GM21528 (cell line): ENCODE measurements around the gene SLC41A3.
"Not testable (repeated sequence)": the region's sequence is repeated elsewhere in the genome, so short reads cannot be mapped to it uniquely, and the experiment has no call there.

Experiments used
- ATAC-seq: cut with Tn5 transposase; IDR thresholded peaks from one replicate; pipeline ENCODE4 v1.9.1; 2021; ENCODE audit warnings: mild to moderate bottlenecking, moderate library complexity; ENCODE audit not compliant: unreplicated experiment, low FRiP score

Gene SLC41A3

GRCh38 chr3:126107203-126107939, 23.4 kb upstream of the SLC41A3 start:
- ATAC-seq: no peak

DNA sequence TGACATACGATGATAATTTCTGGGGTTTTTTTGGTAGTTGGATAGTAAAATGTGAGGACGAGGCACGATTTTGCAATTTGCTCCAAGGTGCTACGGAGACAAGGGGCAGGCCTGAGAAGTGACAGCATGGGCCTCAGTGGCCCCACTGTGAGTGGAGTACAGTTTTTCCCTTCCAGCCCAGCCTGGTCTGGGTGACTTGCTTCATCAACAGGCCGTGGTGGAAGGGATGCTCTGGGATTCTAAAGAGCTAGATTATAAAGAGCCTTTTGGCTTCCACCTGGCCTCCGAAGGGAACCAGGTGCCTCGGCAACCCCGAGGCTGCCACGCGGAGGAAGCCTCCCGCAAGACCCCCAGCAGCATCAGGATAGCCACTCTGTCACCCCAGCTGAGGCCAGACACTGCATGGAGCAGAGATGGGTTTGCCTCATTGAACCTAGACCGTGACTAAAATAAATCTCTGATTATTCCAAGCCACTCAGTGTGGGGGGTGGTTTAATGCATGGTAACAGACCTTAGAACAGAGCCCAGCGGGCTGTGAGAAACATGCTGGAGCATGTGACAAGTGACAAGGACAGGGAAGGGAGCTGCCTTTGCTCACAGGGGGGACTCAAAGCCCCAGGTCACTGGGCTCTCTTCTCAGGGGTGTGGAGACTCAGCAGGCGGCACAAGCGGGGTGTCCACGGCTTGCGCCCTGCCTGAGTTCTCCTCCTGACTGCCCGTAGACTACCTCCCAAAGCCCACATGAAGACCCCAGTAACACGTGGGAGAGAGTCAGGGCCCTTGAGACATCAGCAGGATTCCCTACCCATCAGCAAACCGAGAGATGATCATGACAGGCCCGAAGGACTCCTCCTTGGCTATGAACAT, 22.6 kb upstream of the SLC41A3 start:
- ATAC-seq: no peak

DNA sequence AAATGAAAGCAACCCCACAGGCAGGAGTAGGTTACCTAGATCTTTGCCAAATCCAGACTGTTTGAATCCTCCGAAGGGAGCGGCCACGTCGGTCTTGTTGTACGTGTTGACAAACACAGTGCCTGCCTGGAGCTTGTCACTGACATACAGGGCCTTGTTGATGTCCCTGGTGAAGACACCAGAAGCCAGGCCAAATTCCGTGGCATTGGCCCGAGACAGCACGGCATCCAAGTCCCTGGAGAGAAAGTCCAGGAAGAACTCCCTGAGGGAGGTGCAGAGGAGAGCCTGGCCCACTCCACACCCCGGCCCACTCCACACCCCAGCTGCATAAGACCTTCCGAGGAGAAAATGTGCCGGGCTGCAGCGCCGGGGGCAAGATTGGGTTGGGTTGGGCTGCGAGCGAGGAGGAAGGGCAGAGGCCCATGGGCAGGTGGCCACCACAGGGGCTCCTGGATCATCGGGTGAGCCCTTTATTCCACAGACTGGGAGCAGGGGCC, 21.8 kb upstream of the SLC41A3 start:
- no peak for ATAC-seq

GRCh38 chr3:126104742-126105605, 21.1 kb upstream of the SLC41A3 start:
- no peak for ATAC-seq

DNA sequence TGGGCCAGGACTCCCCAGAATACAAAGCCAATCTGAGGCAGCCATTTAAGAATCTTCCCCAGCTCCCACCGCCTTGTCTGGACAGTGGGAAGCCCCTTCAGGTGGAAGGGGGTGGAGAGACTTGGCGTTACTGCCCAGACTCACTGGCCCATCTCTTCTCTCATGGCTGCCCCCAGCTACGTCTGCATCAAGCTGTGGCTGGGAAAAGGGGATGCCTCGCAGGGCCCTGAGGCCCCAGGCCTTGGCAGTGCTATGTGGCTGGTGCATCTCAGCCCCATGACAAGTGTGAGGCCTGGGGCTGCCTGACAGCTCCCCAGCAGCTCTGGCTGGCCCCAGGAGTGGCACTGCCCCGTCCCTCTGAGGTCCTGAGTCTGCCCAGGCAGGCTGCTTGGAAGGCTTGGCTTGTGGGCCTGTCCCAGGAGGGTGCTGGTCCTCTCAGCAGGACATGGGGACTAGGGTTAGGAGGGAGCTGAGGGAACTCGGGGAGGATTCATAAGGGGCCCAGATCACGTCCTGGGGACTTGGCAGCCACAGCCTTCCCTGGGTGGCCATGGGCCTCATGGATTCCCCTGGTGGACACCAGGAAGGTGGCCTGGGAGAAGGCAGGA, 20.2 kb upstream of the SLC41A3 start:
- no peak for ATAC-seq

DNA sequence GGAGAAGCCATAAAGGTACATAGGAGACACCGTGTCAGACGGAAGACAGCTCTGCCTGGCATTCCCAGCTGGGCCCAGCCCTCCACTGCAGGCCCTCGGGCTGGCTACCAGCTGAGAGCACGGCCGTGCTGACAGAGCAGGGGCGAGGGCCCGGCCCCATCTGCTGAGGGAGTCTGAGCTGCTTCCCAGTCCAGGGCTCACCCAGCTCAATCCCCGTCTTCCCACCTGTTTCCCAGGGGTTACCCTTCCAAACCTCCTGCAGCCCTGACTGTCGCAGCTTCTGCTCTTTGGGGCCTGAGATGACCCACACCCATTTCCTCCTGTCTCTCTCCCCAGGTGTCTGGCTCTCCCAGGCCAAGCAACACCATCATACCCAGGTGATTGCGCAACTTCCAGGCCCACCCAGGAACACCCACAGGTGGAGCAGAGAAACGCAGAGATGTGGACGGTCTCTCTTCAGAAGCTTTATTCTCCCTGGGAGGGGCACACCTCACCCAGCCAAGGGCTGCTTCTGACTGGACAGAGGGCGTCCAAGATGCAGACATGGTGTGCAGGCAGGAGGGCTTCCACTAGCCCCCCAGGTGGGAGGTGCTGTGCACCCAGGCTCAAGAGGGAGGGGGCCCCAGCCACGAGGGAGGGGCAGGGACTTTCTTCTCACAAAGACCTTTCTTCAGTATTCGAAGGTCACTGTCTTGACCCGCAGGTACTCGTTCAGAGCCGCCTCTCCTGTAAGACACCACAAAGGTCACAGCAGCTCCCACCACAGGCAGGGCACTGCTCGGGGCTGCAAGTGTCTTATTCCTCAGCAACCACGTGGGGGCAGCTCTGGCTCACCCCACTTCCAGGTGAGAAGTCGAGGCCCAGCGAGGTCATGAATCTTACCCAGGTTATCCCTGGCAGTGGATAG, 19.4 kb upstream of the SLC41A3 start:
- ATAC-seq: no peak

DNA sequence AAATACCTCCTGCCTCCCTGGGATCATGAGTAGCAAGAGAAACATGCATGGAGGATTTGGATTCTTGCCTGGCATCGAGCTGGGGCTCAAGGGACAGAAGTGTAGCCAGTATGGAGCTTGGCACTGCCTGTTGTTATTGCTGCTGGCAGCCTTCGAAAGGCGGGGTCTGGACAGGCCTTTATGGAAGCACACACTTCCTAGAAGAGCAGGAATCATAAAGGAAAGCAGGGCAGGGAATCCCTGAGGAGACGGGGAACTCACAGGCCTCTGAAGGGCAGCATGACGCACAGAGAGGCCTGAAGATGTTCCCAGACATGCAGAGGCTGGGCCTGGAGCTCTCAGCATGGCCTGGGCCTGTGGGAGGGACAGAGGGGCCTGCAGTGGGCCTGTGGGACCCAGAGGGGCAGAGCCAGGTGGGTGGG, 18.6 kb upstream of the SLC41A3 start:
- ATAC-seq: no peak

DNA sequence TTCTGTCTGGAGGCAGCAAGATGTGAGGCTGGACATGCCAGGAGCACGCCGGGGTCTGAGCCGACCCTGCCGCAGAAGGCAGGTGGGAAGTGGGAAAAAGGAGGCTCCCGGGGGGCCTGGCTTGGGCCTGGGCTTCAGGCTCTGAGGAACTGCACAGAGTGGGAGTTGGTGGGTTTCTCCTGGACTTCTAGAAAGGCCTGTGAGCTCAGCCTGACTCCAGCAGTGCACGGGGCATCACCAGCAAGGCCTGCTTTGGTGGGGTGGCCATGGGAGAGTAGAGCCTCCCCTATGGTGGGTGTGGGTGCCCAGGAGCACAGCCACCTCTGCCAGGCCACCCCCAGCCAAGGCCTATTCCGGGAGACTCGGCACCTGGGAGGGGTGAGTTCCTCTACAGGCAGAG, 18.1 kb upstream of the SLC41A3 start:
- ATAC-seq: no peak

DNA sequence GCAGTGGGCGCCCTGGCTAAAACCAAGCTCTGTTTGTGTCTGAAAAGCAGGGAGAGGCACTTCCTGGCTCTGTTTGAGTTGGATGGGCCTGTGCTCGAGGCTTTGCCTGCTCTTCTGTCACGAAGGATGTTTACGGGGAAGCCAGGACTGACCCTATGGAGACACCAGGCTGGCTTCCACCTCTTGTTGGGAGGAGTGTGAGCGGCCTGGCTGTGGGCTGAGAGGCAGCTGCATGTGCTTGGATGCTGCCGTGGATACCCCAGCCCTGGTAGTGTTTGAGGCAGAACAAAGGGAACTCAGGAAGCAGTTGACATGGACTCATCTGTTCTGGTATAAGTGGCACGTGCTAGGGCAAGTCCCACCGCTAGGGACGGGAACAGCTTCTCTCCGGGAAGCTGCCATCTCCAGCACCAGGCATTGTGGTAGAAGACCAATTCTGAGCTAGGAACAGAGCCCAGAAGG, 17.6 kb upstream of the SLC41A3 start:
- ATAC-seq: no peak

GRCh38 chr3:126100634-126101301, 16.8 kb upstream of the SLC41A3 start:
- no peak for ATAC-seq

- ATAC-seq: no peak
These were observed 16.3 kb upstream of the SLC41A3 start for GRCh38 chr3:126100269-126100633.

- no peak for ATAC-seq
These were observed 14.5 kb upstream of the SLC41A3 start for GRCh38 chr3:126098391-126098858.

- ATAC-seq: no peak
These were observed 13.9 kb upstream of the SLC41A3 start for GRCh38 chr3:126097801-126098200.

- not testable (repeated sequence) for ATAC-seq
These were observed 12.3 kb upstream of the SLC41A3 start for GRCh38 chr3:126096274-126096673.

GRCh38 chr3:126092128-126092527, 8.2 kb upstream of the SLC41A3 start:
- not testable (repeated sequence) for ATAC-seq

DNA sequence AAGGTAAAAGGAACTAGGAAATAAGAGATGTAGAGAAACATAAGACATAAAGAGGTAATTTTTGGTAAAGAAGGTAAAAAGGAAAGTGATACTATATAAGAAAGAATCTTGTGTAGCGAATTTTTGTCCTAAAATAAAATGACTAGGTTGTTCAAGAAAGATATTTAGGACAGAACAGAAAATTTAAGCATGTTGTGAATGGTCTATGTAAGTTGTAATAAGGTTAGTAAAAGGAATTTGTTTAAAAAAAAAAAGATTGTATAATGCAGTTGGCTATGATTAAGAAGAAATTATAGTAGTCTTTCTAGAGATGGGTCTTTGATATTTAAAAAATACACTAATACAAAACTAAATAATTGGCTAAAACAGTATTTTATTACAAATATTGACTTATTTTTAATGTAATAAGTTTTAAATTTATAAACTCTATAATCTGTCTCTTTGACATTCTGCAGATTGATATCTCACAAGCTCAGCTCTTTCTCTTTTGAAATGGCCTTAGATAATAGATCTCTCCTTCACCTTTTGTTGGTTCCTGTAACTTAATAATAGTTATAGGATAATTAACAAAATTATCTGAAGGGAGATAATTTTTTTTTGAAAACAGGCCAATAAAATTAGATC, 3.7 kb upstream of the SLC41A3 start:
- ATAC-seq: no peak

- ATAC-seq: no peak
These were observed 1.9 kb upstream of the SLC41A3 start for GRCh38 chr3:126085841-126086240.

DNA sequence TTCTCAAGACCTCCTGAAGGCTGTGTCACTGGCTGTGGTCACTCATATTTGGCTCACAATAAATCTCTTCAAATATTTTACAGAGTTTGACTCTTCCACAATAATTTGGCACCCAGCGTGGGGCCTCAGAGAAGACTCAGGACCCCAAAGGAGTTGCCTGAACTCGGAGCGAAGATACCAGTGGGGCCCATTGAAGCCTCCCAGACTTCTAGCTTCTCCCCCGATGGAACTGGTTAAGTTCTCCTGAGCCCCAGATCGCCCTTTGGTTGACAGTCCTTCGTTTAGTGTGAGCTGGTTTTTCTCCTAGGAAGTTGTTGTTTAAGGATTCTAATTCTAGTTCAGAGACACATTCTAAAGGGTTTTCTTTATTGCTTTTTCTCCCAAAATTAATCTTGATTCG, 1.4 kb upstream of the SLC41A3 start:
- ATAC-seq: no peak
